GM15510 (cell line): Measurements from ENCODE around the gene HPS3.

ENCODE experiments used
- POLR2A ChIP-seq: IDR thresholded peaks from 3 replicates; pipeline ENCODE4 v1.6.1; 2011; ENCODE audit warnings: borderline replicate concordance; ENCODE audit not compliant: insufficient read length; ENCODE audit errors: extremely low read depth

Gene HPS3, protein sequence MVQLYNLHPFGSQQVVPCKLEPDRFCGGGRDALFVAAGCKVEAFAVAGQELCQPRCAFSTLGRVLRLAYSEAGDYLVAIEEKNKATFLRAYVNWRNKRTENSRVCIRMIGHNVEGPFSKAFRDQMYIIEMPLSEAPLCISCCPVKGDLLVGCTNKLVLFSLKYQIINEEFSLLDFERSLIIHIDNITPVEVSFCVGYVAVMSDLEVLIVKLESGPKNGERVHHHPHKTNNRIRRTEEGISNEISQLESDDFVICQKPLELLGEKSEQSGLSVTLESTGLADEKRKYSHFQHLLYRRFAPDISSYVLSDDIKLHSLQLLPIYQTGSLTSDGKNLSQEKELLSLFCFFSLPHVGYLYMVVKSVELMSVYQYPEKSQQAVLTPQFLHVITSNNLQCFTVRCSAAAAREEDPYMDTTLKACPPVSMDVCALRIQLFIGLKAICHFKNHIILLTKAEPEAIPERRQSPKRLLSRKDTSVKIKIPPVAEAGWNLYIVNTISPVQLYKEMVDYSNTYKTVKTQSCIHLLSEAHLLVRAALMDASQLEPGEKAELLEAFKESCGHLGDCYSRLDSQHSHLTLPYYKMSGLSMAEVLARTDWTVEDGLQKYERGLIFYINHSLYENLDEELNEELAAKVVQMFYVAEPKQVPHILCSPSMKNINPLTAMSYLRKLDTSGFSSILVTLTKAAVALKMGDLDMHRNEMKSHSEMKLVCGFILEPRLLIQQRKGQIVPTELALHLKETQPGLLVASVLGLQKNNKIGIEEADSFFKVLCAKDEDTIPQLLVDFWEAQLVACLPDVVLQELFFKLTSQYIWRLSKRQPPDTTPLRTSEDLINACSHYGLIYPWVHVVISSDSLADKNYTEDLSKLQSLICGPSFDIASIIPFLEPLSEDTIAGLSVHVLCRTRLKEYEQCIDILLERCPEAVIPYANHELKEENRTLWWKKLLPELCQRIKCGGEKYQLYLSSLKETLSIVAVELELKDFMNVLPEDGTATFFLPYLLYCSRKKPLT

DNA sequence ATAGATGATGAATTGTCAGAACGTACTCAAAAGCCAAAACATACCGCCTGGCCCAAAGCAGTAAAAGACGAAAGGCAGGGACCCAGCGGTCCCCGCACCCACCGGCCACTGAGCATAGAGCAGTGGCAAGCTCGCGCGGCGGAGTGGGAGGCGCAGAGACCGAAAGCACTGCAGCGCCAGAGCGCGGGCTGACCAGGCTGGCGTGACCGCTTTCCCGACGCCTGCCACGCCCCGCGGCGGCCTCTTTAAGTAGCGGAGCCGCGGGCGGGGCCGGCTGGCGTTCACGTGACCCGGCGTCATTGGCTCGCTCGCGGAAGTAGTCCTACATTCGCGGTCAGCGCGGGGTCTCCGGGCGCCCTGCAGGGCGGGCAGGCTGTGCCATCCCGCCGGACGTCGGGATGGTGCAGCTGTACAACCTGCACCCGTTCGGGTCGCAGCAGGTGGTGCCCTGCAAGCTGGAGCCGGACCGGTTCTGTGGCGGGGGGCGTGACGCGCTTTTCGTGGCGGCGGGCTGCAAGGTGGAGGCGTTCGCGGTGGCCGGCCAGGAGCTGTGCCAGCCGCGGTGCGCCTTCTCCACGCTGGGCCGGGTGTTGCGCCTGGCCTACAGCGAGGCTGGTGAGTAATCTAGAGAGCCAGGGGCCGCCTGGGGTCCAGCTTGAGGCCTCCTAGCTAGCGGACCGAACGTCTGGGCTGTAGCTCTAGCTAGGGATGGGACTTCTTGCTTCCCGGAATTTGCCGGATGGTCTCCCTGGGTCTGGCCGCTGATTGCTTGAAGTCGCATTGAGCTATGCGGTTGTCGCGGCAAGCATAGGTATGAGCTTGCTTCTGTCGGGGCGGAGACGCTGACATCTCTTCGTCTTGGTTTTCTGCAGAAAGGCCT is at the start of gene HPS3:
TSS of gene HPS3 (plus strand) at position 313 of the 880 bp plus-strand sequence. CDS start at position 399, 86 bp downstream.
- peak; percentile 92 for TF ChIP-seq POLR2A

DNA sequence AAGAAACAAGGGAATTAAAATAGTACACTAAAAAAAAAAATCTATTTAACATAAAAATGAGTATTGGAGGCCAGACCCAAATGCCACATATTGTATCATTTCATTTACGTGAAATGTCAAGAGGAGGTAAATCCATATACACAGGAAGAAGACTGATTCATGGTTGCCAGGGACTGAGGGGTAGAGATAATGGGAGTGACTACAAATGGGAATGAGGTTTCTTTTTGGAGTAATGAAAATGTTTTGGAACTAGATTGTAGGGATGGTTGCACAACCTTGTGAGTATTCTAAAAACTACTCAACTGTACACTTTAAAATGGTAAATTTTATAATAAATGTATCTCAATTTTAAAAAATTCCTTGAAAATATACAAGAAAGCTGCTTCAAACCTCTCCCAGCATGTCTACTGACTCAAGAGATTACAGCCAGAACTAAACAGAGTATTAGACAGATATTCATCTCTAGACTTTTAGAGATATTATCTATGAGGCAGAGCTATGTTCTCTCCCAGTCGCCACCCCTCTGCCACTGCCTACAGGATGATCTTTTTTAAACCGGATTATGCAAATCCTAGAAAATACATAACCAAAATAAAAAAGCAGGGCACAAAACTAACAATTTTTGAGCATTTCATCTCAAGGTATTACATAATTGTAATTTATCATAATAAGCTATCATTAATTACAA is 49.3 kb upstream of the HPS3 start:
- no peak for TF ChIP-seq POLR2A

DNA sequence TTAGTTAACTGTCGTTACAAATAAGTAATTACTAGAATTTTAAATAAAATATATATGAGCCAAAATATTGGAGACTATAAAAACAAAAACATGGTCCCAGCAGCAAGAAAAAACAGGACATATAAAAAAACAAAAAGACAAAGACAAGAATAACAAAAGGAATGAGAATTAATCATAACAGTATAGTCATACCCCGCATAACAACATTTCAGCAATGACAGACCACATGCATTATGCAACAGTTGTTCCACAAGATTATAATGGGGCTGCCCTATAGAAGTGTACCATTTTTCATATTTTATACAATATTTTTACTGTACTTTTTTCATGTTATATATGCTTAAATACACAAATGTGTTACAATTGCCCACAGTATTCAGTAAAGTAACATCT is 48.7 kb upstream of the HPS3 start:
- TF ChIP-seq POLR2A = no peak

DNA sequence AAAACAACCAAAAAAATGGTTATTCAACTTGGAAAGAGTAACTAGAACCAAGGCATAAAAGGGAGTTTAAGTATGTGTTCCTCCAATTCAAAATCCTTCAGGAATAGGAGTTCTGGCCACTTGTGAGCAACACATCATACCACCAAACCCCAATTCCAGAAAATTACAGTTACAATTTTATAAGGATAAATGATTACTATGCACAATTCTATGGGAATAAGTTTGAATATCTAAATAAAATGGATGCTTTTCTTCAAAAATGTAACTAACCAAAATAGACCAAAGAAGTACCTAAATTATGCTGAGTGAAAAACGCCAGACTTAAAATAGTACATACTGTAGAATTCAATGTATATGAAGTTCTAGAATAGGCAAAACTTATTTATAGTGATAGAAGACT is 47.7 kb upstream of the HPS3 start:
- TF ChIP-seq POLR2A = no peak

DNA sequence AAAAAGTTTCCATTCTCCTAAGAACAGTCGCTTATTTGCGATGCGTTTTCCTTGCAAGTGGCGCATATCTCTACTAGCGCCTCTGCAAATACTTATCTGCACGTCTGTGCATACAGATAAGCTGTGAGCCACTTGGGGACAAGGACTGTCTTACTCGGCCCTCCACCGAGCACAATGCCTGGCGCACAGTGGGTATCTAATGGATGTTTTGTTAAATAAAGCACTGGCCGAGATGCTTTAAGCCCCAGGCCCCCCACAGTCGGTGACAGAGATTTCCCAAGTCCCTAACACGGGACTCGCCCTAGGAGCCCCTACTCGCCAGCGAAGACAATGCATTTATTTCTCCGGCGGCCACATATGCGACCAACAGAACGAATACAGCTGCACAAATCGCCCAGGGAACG is 43.6 kb upstream of the HPS3 start:
- TF ChIP-seq POLR2A = no peak

DNA sequence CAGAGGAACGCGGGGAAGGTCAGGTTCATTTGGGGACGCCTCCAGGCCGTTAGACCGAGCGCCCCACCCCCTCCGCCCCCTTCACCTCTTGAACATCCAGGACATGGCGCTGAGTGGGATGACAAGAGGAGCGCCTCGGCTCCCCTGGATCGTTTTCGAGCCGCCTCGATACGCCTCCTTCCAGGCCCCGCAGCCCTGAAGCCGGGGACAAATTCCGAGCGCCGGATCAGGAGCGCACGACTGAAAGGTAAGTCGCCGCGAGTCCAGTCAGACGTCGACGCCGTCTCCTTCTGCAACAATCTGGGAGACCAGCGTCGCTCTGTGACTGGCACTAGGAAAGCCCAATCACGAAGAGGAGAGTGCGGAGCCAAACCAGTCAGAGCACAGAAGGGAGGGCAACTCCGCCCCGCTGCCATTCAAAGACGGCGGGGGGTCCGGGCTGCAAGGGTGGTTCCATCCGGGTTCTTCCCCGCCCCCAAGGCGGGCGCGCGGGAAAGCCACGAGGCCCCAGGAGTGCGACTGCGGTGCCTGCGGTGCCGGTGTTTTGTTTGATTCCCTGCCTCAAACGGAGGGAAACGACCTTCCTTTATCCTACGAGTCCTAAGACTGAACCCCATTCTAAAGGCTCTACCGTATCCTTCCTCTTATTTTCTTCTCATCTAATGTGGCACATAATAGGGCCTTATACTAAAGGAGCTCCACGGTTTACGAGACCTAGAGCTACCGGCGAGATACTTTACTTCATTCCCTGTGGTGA is 43.0 kb upstream of the HPS3 start, which contains the start of gene HLTF:
TSS of gene HLTF (minus strand) at position 302 of the 757 bp plus-strand sequence. CDS start at position 105, 197 bp downstream.
- peak; percentile 62 for TF ChIP-seq POLR2A

DNA sequence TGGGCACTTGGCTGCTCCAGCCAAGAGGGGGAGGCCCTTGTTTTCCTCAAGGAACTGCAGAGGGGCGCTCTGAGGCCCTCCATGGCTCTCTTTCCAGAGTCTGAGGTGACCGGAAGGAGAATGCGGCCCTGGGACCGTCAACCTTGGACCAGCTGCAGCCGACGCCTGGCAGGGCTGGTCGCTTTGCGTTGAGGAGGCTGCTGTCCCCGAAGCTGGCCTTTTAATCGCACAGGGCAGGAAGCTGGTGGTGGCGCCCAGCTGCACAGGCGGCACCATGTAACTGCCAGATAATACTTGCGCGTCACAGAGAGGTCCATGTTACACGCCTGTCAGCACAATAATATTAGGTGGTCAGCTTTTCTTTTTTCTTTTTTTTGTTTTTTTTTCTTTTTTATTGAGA is 42.2 kb upstream of the HPS3 start:
- no peak for TF ChIP-seq POLR2A

DNA sequence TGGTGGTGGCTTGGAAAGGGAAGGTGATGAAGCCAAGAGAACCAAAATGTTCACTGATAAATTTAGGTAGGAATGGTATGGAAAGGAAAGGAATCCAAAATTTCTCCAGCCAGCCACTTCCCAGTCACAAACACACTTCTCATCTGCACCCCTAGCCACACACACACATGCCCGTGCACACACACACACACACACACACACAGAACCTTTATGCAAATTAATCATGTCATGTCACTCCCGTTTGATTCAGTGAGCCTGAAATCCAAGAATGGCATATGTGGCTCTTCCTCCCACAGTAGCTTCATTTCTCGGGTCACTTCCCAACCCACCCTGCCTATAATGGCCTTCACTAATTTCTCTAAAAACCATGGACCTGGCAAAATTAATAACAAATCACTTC is 40.0 kb upstream of the HPS3 start:
- TF ChIP-seq POLR2A = no peak

DNA sequence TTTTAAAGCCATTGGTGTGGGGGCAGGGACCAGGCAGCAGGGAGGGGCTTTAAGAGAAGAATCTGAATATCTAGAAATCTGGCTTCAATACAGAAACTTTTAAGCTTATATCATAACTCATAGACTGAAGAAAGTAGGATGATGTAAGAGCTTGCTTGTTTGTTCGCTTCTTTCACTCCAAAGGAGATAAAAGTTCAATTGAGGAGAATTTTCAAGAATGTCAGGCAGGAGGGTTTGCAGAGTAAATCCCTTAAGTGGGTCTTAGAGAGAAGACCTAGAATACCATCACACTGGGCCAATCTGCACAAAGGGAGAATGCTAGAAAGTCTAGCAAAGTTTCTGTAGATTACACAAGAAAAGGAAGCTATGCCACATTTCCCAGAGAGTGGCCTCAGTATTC is 39.0 kb upstream of the HPS3 start:
- TF ChIP-seq POLR2A = no peak

DNA sequence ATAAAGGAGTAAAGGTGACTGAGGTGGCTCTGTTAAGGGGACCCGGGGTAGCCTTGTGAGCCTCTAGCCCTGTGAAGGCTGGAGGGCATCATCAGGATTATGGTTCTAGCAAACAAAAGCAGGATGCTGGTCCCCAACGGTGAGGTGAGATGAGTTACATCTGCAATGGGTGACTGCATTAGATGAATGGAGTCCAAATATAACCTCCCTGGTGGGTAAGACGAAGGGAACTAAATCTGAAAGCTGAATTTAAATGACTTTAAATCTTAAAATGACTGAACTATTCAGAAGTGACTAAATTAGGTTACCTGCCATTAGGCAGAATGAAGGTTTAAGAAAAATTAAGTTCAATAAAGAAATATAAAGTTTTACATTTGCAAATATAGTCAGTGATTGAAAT is 38.5 kb upstream of the HPS3 start:
- no peak for TF ChIP-seq POLR2A

DNA sequence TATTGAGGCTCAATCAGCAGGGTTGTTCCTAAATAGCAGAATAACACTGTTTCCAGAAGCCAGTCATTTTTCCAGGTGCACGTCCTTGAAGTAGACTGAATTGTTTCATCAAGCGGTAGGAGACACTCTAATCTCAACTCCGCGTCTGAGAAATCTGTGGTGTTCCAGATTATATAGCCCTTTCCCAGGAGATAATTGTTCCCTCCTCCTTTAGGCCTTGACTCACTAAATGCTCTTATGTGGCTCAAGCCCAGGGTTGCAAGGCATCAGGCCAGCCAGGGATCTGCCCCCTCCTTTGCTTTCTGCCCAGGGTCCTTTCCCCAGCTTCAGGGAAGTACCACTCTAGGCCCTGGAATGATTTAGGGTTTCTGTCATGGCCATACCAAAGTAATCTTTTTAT is 37.5 kb upstream of the HPS3 start:
- no peak for TF ChIP-seq POLR2A

DNA sequence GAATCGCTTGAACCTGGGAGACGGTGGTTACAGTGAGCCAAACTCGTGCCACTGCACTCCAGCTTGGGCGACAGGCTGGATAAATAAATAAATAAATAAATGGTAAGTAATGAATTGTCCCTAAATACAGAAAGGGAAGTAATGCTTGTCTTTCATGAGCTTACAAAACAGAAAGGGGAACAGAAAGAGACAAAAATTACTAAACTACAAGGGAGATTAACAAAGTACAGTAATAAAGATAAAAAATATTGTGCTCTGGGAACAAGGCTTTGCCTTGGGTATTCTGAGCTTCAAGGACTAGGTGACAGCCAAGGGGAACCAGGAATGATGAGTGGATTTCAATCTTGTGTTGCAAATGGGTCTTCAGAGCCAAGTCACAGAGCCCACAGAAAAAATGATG is 34.0 kb upstream of the HPS3 start:
- no peak for TF ChIP-seq POLR2A

DNA sequence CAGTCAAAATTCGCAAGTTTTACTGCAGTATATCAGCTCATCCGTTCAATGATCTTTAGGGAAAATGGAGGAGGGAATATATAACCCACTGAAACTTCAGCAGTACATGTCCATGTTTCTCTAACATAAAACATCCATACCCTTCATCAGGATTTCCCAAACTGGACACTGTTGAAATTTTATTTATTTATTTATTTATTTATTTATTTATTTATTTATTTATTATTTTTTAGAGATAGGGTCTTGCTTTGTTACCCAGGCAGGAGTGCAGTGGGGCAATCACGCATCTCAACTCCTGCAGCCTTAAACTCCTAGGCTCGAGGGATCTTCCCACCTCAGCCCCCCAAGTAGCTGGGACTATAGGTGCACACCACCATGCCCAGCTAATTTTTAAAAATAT is 28.3 kb upstream of the HPS3 start:
- TF ChIP-seq POLR2A = no peak
